ENCODE results near the gene TIGD1. TPM values are rescaled to one million over a fixed set of nuclear protein-coding genes. Genes with fewer than 3 reads are reported as not detected.

The TIGD1 gene
- polyA plus RNA-seq, 1 donor (not counting 4 experiments of a cell fraction or from before 2014, with no cell fraction given), result 2.3 TPM

DNA sequence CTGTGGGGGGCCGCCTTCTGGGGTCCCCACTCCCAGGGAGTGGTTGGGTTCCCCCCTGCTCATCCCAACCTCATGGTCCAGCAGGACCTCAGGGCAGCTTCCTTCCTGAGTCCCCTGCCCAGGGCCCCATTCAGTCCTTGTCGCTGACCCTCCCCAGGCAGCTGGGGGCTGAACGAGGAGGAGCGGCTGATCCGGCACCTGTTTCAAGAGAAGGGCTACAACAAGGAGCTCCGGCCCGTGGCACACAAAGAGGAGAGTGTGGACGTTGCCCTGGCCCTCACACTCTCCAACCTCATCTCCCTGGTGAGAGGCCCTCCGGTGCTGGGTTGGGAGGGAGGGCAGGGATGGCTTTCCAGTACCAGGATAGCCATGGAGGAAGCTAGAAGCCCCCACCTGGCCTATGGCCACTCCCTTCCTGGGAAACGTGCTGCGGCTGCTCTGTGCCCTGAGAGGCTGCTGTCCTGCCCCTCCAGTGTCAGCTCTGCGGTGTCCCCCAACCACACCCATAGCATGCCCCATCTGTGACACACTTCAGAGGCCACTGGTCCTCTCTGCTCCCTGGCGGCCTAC is 23.9 kb downstream of the TIGD1 start:
- H3K4me3 ChIP-seq (ENCODE audit: control insufficient read depth in 2 of 3, extremely low read depth in 1 of 3, insufficient read depth in 2 of 3, low read depth in 1 of 3, low read length in 3 of 3), result no peak overlapping the region
- H3K4me1 ChIP-seq (ENCODE audit: control insufficient read depth, extremely low read depth, insufficient read depth, low read length), result no peaks in the 10 kb centered on the region
- H3K27me3 ChIP-seq (ENCODE audit: control insufficient read depth, extremely low read depth, insufficient read depth, low read length), result peaks cover 36% of the 10 kb centered on the region
- H3K27ac ChIP-seq (ENCODE audit: control insufficient read depth, insufficient read depth, low read length), result no peak overlapping the region
- no peaks in the 10 kb centered on the region for H3K9me3 ChIP-seq (ENCODE audit: control insufficient read depth, low read depth, low read length)
- no peaks in the 10 kb centered on the region for H4K20me1 ChIP-seq (ENCODE audit: control insufficient read depth, extremely low read depth, insufficient read depth, low read length)
- no peak overlapping the region for H3K9ac ChIP-seq (ENCODE audit: control insufficient read depth, extremely low read depth, insufficient read depth, low read length)
- no peaks in the 10 kb centered on the region for H3K79me2 ChIP-seq (ENCODE audit: control insufficient read depth, insufficient read depth, low read length)
- H3K36me3 ChIP-seq (ENCODE audit: control insufficient read depth in 2 of 2, extremely low read depth in 1 of 2, insufficient read depth in 2 of 2, low read length in 2 of 2), result no peaks in the 10 kb centered on the region
- no peaks in the 10 kb centered on the region for H3K9me1 ChIP-seq (ENCODE audit: control insufficient read depth, extremely low read depth, insufficient read depth, low read length)
- FAIRE-seq (no peak), DNase-seq (ENCODE audit: low read depth, low spot score) (no peak)
- dilution Hi-C loops (cut with MboI; ENCODE audit: extremely low pct_ligation_motif_present, low sequenced_read_pairs), result no loop called here
- TF ChIP-seq CTCF (optimal IDR thresholded peaks at IDR 0.05 in 1 of 3, IDR thresholded peaks at IDR 0.05 in 1 of 3, conservative IDR thresholded peaks at IDR 0.05 in 1 of 3; ENCODE audit: extremely low read depth in 1 of 3, insufficient read depth in 2 of 3, low read length in 3 of 3), result no peak
- no peak for TF ChIP-seq EZH2 (IDR thresholded peaks at IDR 0.05; ENCODE audit: low read length)
- H2AFZ ChIP-seq (ENCODE audit: control insufficient read depth, low read length), result no peak overlapping the region
- no peak overlapping the region for H3K4me2 ChIP-seq (ENCODE audit: control insufficient read depth, extremely low read depth, insufficient read depth, low read depth, low read length)

GRCh38 chr2:232525791-232526371 is 24.5 kb downstream of the TIGD1 start, which contains the start of gene CHRND:
Gene CHRND, plus strand, starts transcription at chr2:232526160. Its CDS starts 56 bp downstream, at chr2:232526216.
- no peak for FAIRE-seq
- TF ChIP-seq EZH2 (IDR thresholded peaks at IDR 0.05; ENCODE audit: low read length) (no peak), CTCF (optimal IDR thresholded peaks at IDR 0.05 in 1 of 3, IDR thresholded peaks at IDR 0.05 in 1 of 3, conservative IDR thresholded peaks at IDR 0.05 in 1 of 3; ENCODE audit: extremely low read depth in 1 of 3, insufficient read depth in 2 of 3, low read length in 3 of 3) (no peak)
- no peak within 1 kb of the TSS for H2AFZ ChIP-seq (ENCODE audit: control insufficient read depth, low read length)

More at GRCh38 chr2:232525791-232526371, 24.5 kb downstream of the TIGD1 start, which contains the start of gene CHRND:
- no peaks in the 10 kb centered on the region for H4K20me1 ChIP-seq (ENCODE audit: control insufficient read depth, extremely low read depth, insufficient read depth, low read length)
- no peak within 1 kb of the TSS for H3K9ac ChIP-seq (ENCODE audit: control insufficient read depth, extremely low read depth, insufficient read depth, low read length)
- no peak within 1 kb of the TSS for H3K4me3 ChIP-seq (ENCODE audit: control insufficient read depth in 2 of 3, extremely low read depth in 1 of 3, insufficient read depth in 2 of 3, low read depth in 1 of 3, low read length in 3 of 3)
- dilution Hi-C loops (cut with MboI; ENCODE audit: extremely low pct_ligation_motif_present, low sequenced_read_pairs), result no loop called here
- peaks cover 42% of the 10 kb centered on the region for H3K27me3 ChIP-seq (ENCODE audit: control insufficient read depth, extremely low read depth, insufficient read depth, low read length)
- H3K79me2 ChIP-seq (ENCODE audit: control insufficient read depth, insufficient read depth, low read length), result no peaks in the 10 kb centered on the region
- no peak within 1 kb of the TSS for H3K27ac ChIP-seq (ENCODE audit: control insufficient read depth, insufficient read depth, low read length)
- DNase-seq (ENCODE audit: low read depth, low spot score), result no peak
- H3K36me3 ChIP-seq (ENCODE audit: control insufficient read depth in 2 of 2, extremely low read depth in 1 of 2, insufficient read depth in 2 of 2, low read length in 2 of 2), result no peaks in the 10 kb centered on the region
- H3K9me1 ChIP-seq (ENCODE audit: control insufficient read depth, extremely low read depth, insufficient read depth, low read length), result no peaks in the 10 kb centered on the region
- no peaks in the 10 kb centered on the region for H3K4me1 ChIP-seq (ENCODE audit: control insufficient read depth, extremely low read depth, insufficient read depth, low read length)
- H3K9me3 ChIP-seq (ENCODE audit: control insufficient read depth, low read depth, low read length), result no peaks in the 10 kb centered on the region
- H3K4me2 ChIP-seq (ENCODE audit: control insufficient read depth, extremely low read depth, insufficient read depth, low read depth, low read length), result no peak within 1 kb of the TSS

Measured in keratinocyte (primary cell).